Middle frontal gyrus (tissue), 1 donor: Measurements from ENCODE around the gene NSMCE1.
"Not testable (repeated sequence)": the region's sequence is repeated elsewhere in the genome, so short reads cannot be mapped to it uniquely, and the experiment has no call there.

Experiments used
- DNase-seq: peaks from one replicate; pipeline ENCODE4 v3.0.0-alpha.2; 2015; ENCODE audit warnings: low spot score; ENCODE audit errors: extremely low spot score

The NSMCE1 gene

GRCh38 chr16:27272697-27273096 is 4.1 kb upstream of the NSMCE1 start:
- not testable (repeated sequence) for DNase-seq

- no peak for DNase-seq
Observed at GRCh38 chr16:27272076-27272475, 3.5 kb upstream of the NSMCE1 start.

GRCh38 chr16:27270349-27270748 is 1.8 kb upstream of the NSMCE1 start:
- DNase-seq, result no peak

GRCh38 chr16:27269300-27270150 is 953 bp upstream of the NSMCE1 start:
- DNase-seq, result no peak

- no peak for DNase-seq
Observed at GRCh38 chr16:27267037-27267677, 1.4 kb downstream of the NSMCE1 start.

GRCh38 chr16:27265982-27266381 is 2.6 kb downstream of the NSMCE1 start:
- DNase-seq, result no peak

- DNase-seq, result no peak
Observed at GRCh38 chr16:27264151-27264550, 4.4 kb downstream of the NSMCE1 start.

- DNase-seq, result not testable (repeated sequence)
Observed at GRCh38 chr16:27262904-27263423, 5.6 kb downstream of the NSMCE1 start.

GRCh38 chr16:27259710-27260109 is 8.9 kb downstream of the NSMCE1 start:
- no peak for DNase-seq

- DNase-seq, result no peak
Observed at GRCh38 chr16:27258241-27258734, 10.3 kb downstream of the NSMCE1 start.

GRCh38 chr16:27257271-27257670 is 11.3 kb downstream of the NSMCE1 start:
- DNase-seq, result no peak

GRCh38 chr16:27256861-27257260 is 11.7 kb downstream of the NSMCE1 start:
- DNase-seq, result no peak

GRCh38 chr16:27254262-27254811 is 14.2 kb downstream of the NSMCE1 start:
- no peak for DNase-seq

- no peak for DNase-seq
Observed at GRCh38 chr16:27253526-27253930, 15.0 kb downstream of the NSMCE1 start.

GRCh38 chr16:27252206-27252585 is 16.4 kb downstream of the NSMCE1 start:
- no peak for DNase-seq

- no peak for DNase-seq
Observed at GRCh38 chr16:27251541-27252205, 16.9 kb downstream of the NSMCE1 start.

GRCh38 chr16:27248886-27249285 is 19.7 kb downstream of the NSMCE1 start:
- DNase-seq, result not testable (repeated sequence)

GRCh38 chr16:27248036-27248435 is 20.5 kb downstream of the NSMCE1 start:
- DNase-seq, result no peak

GRCh38 chr16:27247076-27247475 is 21.5 kb downstream of the NSMCE1 start:
- DNase-seq, result not testable (repeated sequence)

- no peak for DNase-seq
Observed at GRCh38 chr16:27246439-27246838, 22.1 kb downstream of the NSMCE1 start.
